HG02588 (cell line): Measurements from ENCODE around the gene TMEM271.

ENCODE experiments used
- ATAC-seq: cut with Tn5 transposase; IDR thresholded peaks from one replicate; pipeline ENCODE4 v1.9.1; 2021; ENCODE audit warnings: mild to moderate bottlenecking, moderate library complexity; ENCODE audit not compliant: unreplicated experiment

TMEM271 gene

GRCh38 chr4:581753-582361, 5.8 kb upstream of the TMEM271 start:
- no peak for ATAC-seq

DNA sequence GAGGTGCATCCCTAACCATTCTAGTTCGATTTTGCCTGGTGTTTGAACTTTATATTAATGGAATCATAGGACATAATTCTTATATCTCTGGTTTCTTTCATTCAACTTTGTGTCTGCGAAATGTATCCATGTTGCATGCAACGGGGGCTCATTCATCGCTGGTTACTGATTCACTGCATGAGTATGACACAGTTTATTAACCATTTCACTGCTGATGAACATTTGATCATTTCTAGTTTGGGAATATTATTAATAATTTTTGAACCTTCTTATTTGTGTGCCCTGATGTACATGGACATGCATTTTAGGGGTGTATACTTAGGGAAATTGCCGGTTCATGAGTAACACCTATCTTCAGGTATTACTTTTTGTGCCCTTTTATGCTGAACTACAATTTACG, 5.1 kb upstream of the TMEM271 start:
- no peak for ATAC-seq

- ATAC-seq = no peak
These were observed 3.6 kb upstream of the TMEM271 start for GRCh38 chr4:579543-580175.

GRCh38 chr4:578451-579443, 2.7 kb upstream of the TMEM271 start:
- no peak for ATAC-seq

DNA sequence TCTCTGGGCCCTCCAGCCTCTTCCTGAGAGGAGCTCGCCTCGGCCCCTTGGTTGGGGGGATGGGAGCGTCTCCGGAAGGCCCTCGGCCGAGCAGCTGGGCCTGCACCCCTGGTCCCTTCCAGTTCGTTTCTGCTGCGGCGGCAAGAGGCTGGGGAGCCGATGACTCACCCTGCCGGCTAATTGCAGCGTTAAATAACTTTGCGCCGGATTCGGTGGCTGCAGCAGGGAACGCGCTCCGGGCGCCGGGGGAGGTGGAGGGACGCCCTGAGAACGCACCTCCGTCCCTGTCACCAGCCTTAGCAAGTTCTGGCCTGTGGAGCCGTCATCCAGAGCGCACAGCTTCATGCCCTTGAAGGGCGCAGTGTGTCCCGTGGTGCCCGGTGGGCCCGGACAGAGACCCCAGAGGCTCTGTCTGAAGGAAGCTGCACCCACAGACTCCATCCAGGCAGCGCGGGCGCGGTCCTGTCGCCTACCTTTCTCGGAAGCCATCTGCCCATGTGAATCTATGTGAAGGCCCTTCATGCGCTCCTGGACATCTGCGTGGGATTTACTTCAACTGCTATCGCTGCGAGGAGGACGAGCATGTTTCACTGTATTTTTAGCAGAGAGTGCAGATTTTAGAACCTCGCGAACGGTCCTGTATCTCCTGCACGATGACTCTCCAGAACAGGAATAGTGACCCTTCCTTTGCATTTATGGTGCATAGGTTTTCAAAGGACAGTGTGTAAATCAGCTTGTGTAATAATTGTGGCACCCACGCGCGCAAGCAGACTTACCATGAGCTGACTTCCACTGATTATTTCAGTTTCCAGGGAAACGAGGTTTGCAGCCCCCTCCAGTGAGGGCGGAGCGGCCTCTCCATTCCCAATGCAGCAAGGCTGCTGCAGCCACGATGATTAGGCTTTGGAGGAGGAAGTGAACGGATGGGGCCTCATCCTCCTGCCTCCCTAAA, 1.7 kb upstream of the TMEM271 start:
- ATAC-seq = no peak

- no peak for ATAC-seq
These were observed 950 bp upstream of the TMEM271 start for GRCh38 chr4:576991-577498.

- ATAC-seq = no peak
These were observed 584 bp downstream of the TMEM271 start for GRCh38 chr4:575281-576141.

- no peak for ATAC-seq
These were observed 1.5 kb downstream of the TMEM271 start for GRCh38 chr4:574346-575161.

- ATAC-seq = no peak
These were observed 2.8 kb downstream of the TMEM271 start for GRCh38 chr4:573122-573892.

GRCh38 chr4:572594-572993, 3.5 kb downstream of the TMEM271 start:
- no peak for ATAC-seq

- no peak for ATAC-seq
These were observed 4.1 kb downstream of the TMEM271 start for GRCh38 chr4:571838-572572.

DNA sequence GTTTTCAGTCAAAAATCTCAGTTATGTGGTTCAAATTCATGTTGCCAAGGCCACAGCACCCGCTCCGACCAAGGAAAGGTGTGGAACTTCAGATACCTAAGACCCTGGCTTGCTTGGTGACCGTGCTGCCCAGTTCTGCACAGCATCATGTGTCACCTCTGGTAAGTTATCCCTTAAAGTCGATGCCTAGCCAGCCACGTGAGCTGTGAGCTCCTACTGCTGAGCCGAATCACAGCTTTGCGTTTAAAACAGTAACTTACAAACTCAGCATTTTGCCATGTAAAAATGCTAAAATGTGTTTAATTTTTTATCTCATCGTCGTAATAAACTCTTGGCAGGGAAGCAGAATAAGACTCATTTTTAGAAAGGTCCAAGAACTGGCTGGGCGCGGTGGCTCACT, 5.3 kb downstream of the TMEM271 start:
- ATAC-seq = no peak

GRCh38 chr4:569958-570667, 6.0 kb downstream of the TMEM271 start:
- no peak for ATAC-seq

- ATAC-seq = no peak
These were observed 7.1 kb downstream of the TMEM271 start for GRCh38 chr4:568962-569361.

DNA sequence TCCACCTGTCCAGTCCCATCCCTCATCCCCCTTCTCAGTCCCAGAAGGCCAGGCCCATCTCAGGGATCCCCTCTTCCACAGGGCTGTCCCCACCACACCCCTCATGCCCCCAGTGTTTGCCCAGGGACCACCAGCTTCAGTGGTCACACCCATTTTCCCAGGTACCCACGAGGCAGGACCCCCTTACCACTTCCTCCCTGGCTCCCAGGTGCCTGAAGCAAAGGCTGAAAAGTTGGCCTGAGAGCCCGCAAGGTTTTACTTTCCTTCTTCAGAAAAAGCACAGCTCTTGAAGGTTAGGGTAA, 7.8 kb downstream of the TMEM271 start:
- ATAC-seq = no peak

DNA sequence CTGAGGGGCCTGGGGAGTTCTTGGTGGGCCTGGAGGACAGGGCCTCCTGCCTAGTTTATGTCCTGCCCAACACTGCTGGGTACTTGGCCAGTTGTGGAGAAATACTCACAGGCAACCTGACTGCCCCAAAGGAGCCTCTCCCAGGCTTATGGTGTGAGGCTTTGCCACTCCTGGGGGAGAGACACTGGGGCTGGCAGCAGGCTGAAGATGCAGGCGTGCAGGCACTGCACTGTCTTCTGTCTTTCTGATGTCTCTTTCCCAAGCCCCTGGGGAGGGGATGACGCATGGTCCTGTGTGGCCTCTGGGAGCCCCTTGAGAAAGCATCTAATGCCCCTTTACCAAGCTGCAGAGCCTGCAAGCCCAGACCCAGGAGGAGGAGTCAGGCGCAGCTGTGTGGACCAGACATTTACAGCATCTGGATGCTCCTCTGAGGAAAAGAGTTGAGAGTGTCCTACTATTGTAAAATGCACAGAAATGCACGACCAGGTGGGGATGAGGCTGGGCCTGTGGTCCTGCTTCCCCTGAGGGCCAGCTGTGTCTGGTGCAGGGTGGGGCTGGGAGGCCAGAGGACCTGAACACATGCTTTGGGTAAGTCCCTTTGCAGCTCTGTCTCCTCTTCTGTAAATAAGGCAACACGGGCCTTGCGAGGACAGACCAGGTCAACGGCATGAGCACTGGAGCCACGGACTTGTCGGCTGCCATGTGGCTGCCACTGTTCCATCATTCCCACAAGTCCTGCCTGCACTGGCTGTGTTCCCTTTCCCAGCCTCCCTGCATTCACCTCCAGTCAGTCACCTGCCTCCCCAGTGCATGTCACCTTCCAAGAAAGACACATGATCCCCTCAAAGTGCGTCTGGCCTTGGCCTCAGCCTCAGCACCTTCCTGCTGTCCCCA, 8.4 kb downstream of the TMEM271 start:
- no peak for ATAC-seq
